A549 (cell line): ENCODE measurements around the gene PGGHG. TPM values are rescaled to one million over a fixed set of nuclear protein-coding genes. Genes with fewer than 3 reads are reported as not detected.

Experiments
- ATAC-seq, 2 experiments: fragments of 200-7000 bp in 1 of 2; fragments of >200 bp in 1 of 2; cut with Nextera tagmentation in 1 of 2; cut with Tn5 transposase in 1 of 2; 3 replicates each; pipeline versions ENCODE4 v1.8.0 to v1.9.1; 2018 to 2020; ENCODE audit warnings: mild to moderate bottlenecking in 1 of 2, moderate library complexity in 1 of 2
- CTCF ChIA-PET: fragments of 300-600 bp; sonication (Branson Sonifier 250); formaldehyde crosslinking; extraction: SDS; loops from one replicate; lab custom pipeline; 2021; ENCODE audit warnings: antibody characterized with exemption, inconsistent platforms; lab: Yijun Ruan, JAX
- POLR2A ChIA-PET: fragments of 350-600 bp; formaldehyde crosslinking; extraction: SDS; loops from one replicate; lab custom pipeline; 2021; ENCODE audit warnings: antibody characterized with exemption, inconsistent platforms; lab: Yijun Ruan, JAX
- DNase-seq, 2 experiments: peaks; one replicate each; pipeline versions ENCODE4 v3.0.0 to v3.0.0-alpha.2; 2011 to 2016; ENCODE audit warnings: low read depth in 1 of 2, low spot score in 1 of 2
- FAIRE-seq: peaks from 2 replicates; lab custom pipeline; 2011; peaks lifted over from hg19 to GRCh38; lab: Jason Lieb, UNC
- H3K27ac ChIP-seq, 2 experiments: fragments of >200 bp; sonication (Bioruptor Twin); formaldehyde crosslinking; 3 replicates each; pipeline ENCODE4 v1.5.1; 2016 to 2017
- H3K4me1 ChIP-seq: fragments of >200 bp; sonication (Bioruptor Twin); formaldehyde crosslinking; 3 replicates; pipeline ENCODE4 v1.6.1; 2016
- H3K4me2 ChIP-seq: fragments of >200 bp; sonication (Bioruptor Twin); formaldehyde crosslinking; 3 replicates; pipeline ENCODE4 v1.6.1; 2016
- H3K4me3 ChIP-seq: fragments of >200 bp; sonication (Bioruptor Twin); formaldehyde crosslinking; 3 replicates; pipeline ENCODE4 v1.5.1; 2016
- H3K9me3 ChIP-seq: fragments of >200 bp; sonication (Bioruptor Twin); formaldehyde crosslinking; 3 replicates; pipeline ENCODE4 v1.6.1; 2016
- ATOH8 ChIP-seq: fragments of 250-450 bp; sonication (Bioruptor Pico); IDR thresholded peaks from 2 replicates; pipeline ENCODE4 v1.5.0; 2020; ENCODE audit warnings: low read depth, mild to moderate bottlenecking, moderate library complexity
- BHLHE40 ChIP-seq: IDR thresholded peaks from 2 replicates; pipeline ENCODE4 v1.6.1; 2012; ENCODE audit warnings: low read depth, low read length, inconsistent platforms
- CBX8 ChIP-seq: fragments of 200-600 bp; sonication (generic); IDR thresholded peaks from 2 replicates; pipeline ENCODE4 v1.6.1; 2016
- CEBPB ChIP-seq, 2 experiments: fragments of >200 bp in 1 of 2; sonication (Bioruptor Twin) in 1 of 2; formaldehyde crosslinking in 1 of 2; IDR thresholded peaks; 2 replicates each; pipeline ENCODE4 v1.6.1; 2012 to 2016
- E2F6 ChIP-seq: IDR thresholded peaks from 2 replicates; pipeline ENCODE4 v1.6.1; 2012; ENCODE audit warnings: low read depth, borderline replicate concordance
- EHMT2 ChIP-seq: fragments of 200-600 bp; sonication (generic); IDR thresholded peaks from 2 replicates; pipeline ENCODE4 v1.6.1; 2016; ENCODE audit warnings: antibody characterized with exemption, low read depth, mild to moderate bottlenecking, moderate library complexity
- FOSB ChIP-seq: fragments of 250-450 bp; sonication (Bioruptor Pico); IDR thresholded peaks from 2 replicates; pipeline ENCODE4 v1.5.0; 2020; ENCODE audit warnings: mild to moderate bottlenecking, moderate library complexity
- FOSL2 ChIP-seq, 2 experiments: fragments of 450-650 bp in 1 of 2; fragments of >200 bp in 1 of 2; sonication (Bioruptor Twin) in 1 of 2; formaldehyde crosslinking; IDR thresholded peaks; 2 replicates each; pipeline versions ENCODE4 v1.5.0 to v1.6.1; 2016 to 2020; ENCODE audit warnings: mild to moderate bottlenecking in 1 of 2, moderate library complexity in 1 of 2
- FOXS1 ChIP-seq: fragments of 250-450 bp; sonication (Bioruptor Pico); IDR thresholded peaks from 2 replicates; pipeline ENCODE4 v1.5.0; 2020; ENCODE audit warnings: mild to moderate bottlenecking, moderate library complexity
- GATA3 ChIP-seq: IDR thresholded peaks from 2 replicates; pipeline ENCODE4 v1.6.1; 2012; ENCODE audit warnings: borderline replicate concordance
- HMGXB4 ChIP-seq: fragments of 250-450 bp; sonication (Bioruptor Pico); IDR thresholded peaks from 2 replicates; pipeline ENCODE4 v1.5.0; 2021; ENCODE audit warnings: mild to moderate bottlenecking, moderate library complexity, borderline replicate concordance
- HOXB13 ChIP-seq: fragments of 250-450 bp; sonication (Bioruptor Pico); IDR thresholded peaks from 2 replicates; pipeline ENCODE4 v1.5.0; 2020; ENCODE audit warnings: low read depth, mild to moderate bottlenecking, moderate library complexity
- JUNB ChIP-seq: fragments of >200 bp; sonication (Bioruptor Twin); formaldehyde crosslinking; IDR thresholded peaks from 2 replicates; pipeline ENCODE4 v1.6.1; 2016
- KDM1A ChIP-seq: fragments of 200-600 bp; sonication (generic); IDR thresholded peaks from 2 replicates; pipeline ENCODE4 v1.6.1; 2016; ENCODE audit warnings: low read depth, mild to moderate bottlenecking
- KDM5A ChIP-seq: fragments of 200-600 bp; sonication (generic); IDR thresholded peaks from 2 replicates; pipeline ENCODE4 v1.6.1; 2016; ENCODE audit warnings: antibody characterized with exemption, mild to moderate bottlenecking
- NPAS2 ChIP-seq: fragments of 250-450 bp; sonication (Bioruptor Pico); IDR thresholded peaks from 2 replicates; pipeline ENCODE4 v1.8.0; 2022; ENCODE audit warnings: mild to moderate bottlenecking, moderate library complexity, borderline replicate concordance
- PHF8 ChIP-seq: fragments of 200-600 bp; sonication (generic); IDR thresholded peaks from 2 replicates; pipeline ENCODE4 v1.6.1; 2016; ENCODE audit warnings: low read depth, mild to moderate bottlenecking, antibody characterized with exemption, moderate library complexity, borderline replicate concordance
- POLR2A ChIP-seq: IDR thresholded peaks from 2 replicates; pipeline ENCODE4 v1.6.1; 2012; ENCODE audit warnings: mild to moderate bottlenecking, low read length
- POLR2AphosphoS2 ChIP-seq: conservative IDR thresholded peaks from 2 replicates; pipeline ENCODE4 v1.6.1; 2012; ENCODE audit warnings: low read length, improper control_type of control experiment, inconsistent platforms
- RARB ChIP-seq: fragments of 250-450 bp; sonication (Bioruptor Pico); IDR thresholded peaks from 2 replicates; pipeline ENCODE4 v1.8.0; 2021; ENCODE audit warnings: mild to moderate bottlenecking, moderate library complexity
- RFX5 ChIP-seq: fragments of 450-650 bp; IDR thresholded peaks from 2 replicates; pipeline ENCODE4 v1.7.1; 2014; ENCODE audit warnings: antibody characterized with exemption, mild to moderate bottlenecking, moderate library complexity
- RNF2 ChIP-seq: fragments of 200-600 bp; sonication (generic); IDR thresholded peaks from 2 replicates; pipeline ENCODE4 v1.6.1; 2016; ENCODE audit warnings: low read depth, mild to moderate bottlenecking, antibody characterized with exemption, moderate library complexity, borderline replicate concordance
- SMC3 ChIP-seq: fragments of >200 bp; sonication (Bioruptor Twin); formaldehyde crosslinking; IDR thresholded peaks from 3 replicates; pipeline ENCODE4 v1.6.1; 2018; ENCODE audit warnings: inconsistent platforms
- ZFP36 ChIP-seq: fragments of 450-650 bp; IDR thresholded peaks from 2 replicates; pipeline ENCODE4 v1.6.1; 2014; ENCODE audit warnings: borderline replicate concordance; ENCODE audit not compliant: partially characterized antibody
- ZNF302 ChIP-seq: fragments of 250-450 bp; sonication (Bioruptor Pico); IDR thresholded peaks from 2 replicates; pipeline ENCODE4 v1.9.0; 2021; ENCODE audit warnings: inconsistent platforms, mild to moderate bottlenecking, moderate library complexity
- ZSCAN20 ChIP-seq: fragments of 250-450 bp; sonication (Bioruptor Pico); IDR thresholded peaks from 2 replicates; pipeline ENCODE4 v1.8.0; 2022; ENCODE audit warnings: mild to moderate bottlenecking, moderate library complexity
- WGBS: methylation state at CpG from one replicate; pipeline ENCODE4 v1.1.6; 2017; ENCODE audit errors: missing lambda C conversion rate; 5-methylcytosine and 5-hydroxymethylcytosine counted together
- polyA plus RNA-seq, 4 experiments: library from polyadenylated mRNA; depleted of rRNA in 3 of 4; stranded (reverse); fragments of >200 nt; fragmentation: RNase III in 1 of 4; extraction: RNeasy Plus Mini Kit Qiagen cat#74134 plus additional on column Dnase treatment in 1 of 4; gene quantifications; 2 replicates in 3 of 4; 3 replicates in 1 of 4; pipeline ENCODE4 v1.2.3, GENCODE V29; 2011 to 2017

PGGHG gene
- polyA plus RNA-seq, 2 of the 4 experiments (the other 2 are of a cell fraction), result 7.2 to 19.5 TPM

GRCh38 chr11:259413-259812, 29.5 kb upstream of the PGGHG start:
- ATAC-seq (no peak), DNase-seq (no peak), FAIRE-seq (no peak)
- 66% methylated on average over 10 of the region's 10 CpGs for WGBS
- Histone ChIP-seq H3K27ac (no peak overlapping the region), H3K9me3 (no peaks in the 10 kb centered on the region), H3K4me1 (no peaks in the 10 kb centered on the region), H3K4me2 (no peak overlapping the region), H3K4me3 (no peak overlapping the region)
- ChIA-PET POLR2A (no interaction called here), CTCF (interaction anchor here (1.3 to 7.2 kb wide), 3 partner anchors 8 to 19 kb away, joined by 3 to 40 read pairs (median 4); partner anchors contain the start of gene NLRP6)
- no peak for TF ChIP-seq KDM5A
- no peak for TF ChIP-seq CEBPB (IDR thresholded peaks at IDR 0.05)
- TF ChIP-seq POLR2AphosphoS2, result no peak
- TF ChIP-seq EHMT2, result no peak
- no peak for TF ChIP-seq KDM1A
- no peak for TF ChIP-seq HMGXB4
- no peak for TF ChIP-seq ZSCAN20 (CRISPR knock-in tag)
- TF ChIP-seq POLR2A, result no peak
- no peak for TF ChIP-seq PHF8
- no peak for TF ChIP-seq FOXS1 (CRISPR knock-in tag)
- no peak for TF ChIP-seq ZFP36
- no peak for TF ChIP-seq RNF2
- TF ChIP-seq HOXB13 (CRISPR knock-in tag), result no peak
- TF ChIP-seq BHLHE40, result no peak
- TF ChIP-seq CBX8, result no peak
- TF ChIP-seq RFX5, result no peak

- no peak for DNase-seq
- Histone ChIP-seq H3K4me1 (no peaks in the 10 kb centered on the region), H3K9me3 (peaks cover 8% of the 10 kb centered on the region; the same call in 2 of the 3 replicates), H3K4me3 (no peak overlapping the region), H3K27ac (no peak overlapping the region), H3K4me2 (no peak overlapping the region)
- POLR2A ChIA-PET, result no interaction called here
- CTCF ChIA-PET, result interaction anchor here (7.2 kb wide), 1 partner anchor 11 kb away, joined by 40 read pairs; no protein-coding TSS in a partner anchor
- WGBS, result 74% methylated on average over 4 of the region's 4 CpGs
- no peak for TF ChIP-seq RFX5
- no peak for TF ChIP-seq E2F6
- TF ChIP-seq RNF2, result no peak
- TF ChIP-seq GATA3, result no peak
- TF ChIP-seq POLR2AphosphoS2, result no peak
- TF ChIP-seq JUNB, result no peak
- TF ChIP-seq ATOH8 (CRISPR knock-in tag), result no peak
- no peak for TF ChIP-seq ZNF302 (CRISPR knock-in tag)
- no peak for TF ChIP-seq SMC3
- no peak for TF ChIP-seq FOSB (CRISPR knock-in tag)
- TF ChIP-seq FOSL2 (IDR thresholded peaks at IDR 0.05), result no peak
- TF ChIP-seq FOSL2 (CRISPR knock-in tag; IDR thresholded peaks at IDR 0.05), result no peak
- TF ChIP-seq RARB (CRISPR knock-in tag), result no peak
- no peak for TF ChIP-seq NPAS2 (CRISPR knock-in tag)
- ATAC-seq, result no peak
- no peak for FAIRE-seq
Measured at GRCh38 chr11:261624-262023, 27.3 kb upstream of the PGGHG start.
